GM12878 (cell line): Measurements from ENCODE around the gene INTS13. TPM values are rescaled to one million over a fixed set of nuclear protein-coding genes. Genes with fewer than 3 reads are reported as not detected.

Source experiments
- ATF7 ChIP-seq: fragments of 450-650 bp; IDR thresholded peaks from 2 replicates; pipeline ENCODE4 v1.6.1; 2016; ENCODE audit warnings: low read depth, mild to moderate bottlenecking
- GATAD2B ChIP-seq: fragments of 450-650 bp; conservative IDR thresholded peaks from 2 replicates; pipeline ENCODE4 v1.6.1; 2017; ENCODE audit warnings: low read depth, mild to moderate bottlenecking, moderate library complexity
- IKZF2 ChIP-seq, 2 experiments: fragments of 450-650 bp; IDR thresholded peaks; 2 replicates each; pipeline ENCODE4 v1.6.1; 2017; ENCODE audit warnings: mild to moderate bottlenecking in 2 of 2, moderate library complexity in 2 of 2
- IRF4 ChIP-seq: IDR thresholded peaks from 2 replicates; pipeline ENCODE4 v1.6.1; 2011; ENCODE audit warnings: low read depth, low read length
- KLF5 ChIP-seq: fragments of 450-650 bp; IDR thresholded peaks from 2 replicates; pipeline ENCODE4 v1.6.1; 2014; ENCODE audit warnings: mild to moderate bottlenecking; ENCODE audit not compliant: partially characterized antibody
- LARP7 ChIP-seq: fragments of 450-650 bp; IDR thresholded peaks from 2 replicates; pipeline ENCODE4 v1.6.1; 2017; ENCODE audit warnings: mild to moderate bottlenecking
- RBBP5 ChIP-seq: fragments of 200-600 bp; sonication (generic); conservative IDR thresholded peaks from 2 replicates; pipeline ENCODE4 v1.6.1; 2016
- TCF3 ChIP-seq: IDR thresholded peaks from 2 replicates; pipeline ENCODE4 v1.6.1; 2012; ENCODE audit warnings: low read depth, mild to moderate bottlenecking, low read length, borderline replicate concordance; ENCODE audit not compliant: insufficient read depth
- polyA plus RNA-seq, 11 experiments: library from polyadenylated mRNA; depleted of rRNA in 4 of 11; unstranded in 6 of 11; stranded (reverse) in 5 of 11; fragments of >200 nt; fragmentation: Nextera tagmentation in 4 of 11; fragmentation: Illumina TruSeq in 1 of 11; extraction: Ambion mirVana in 4 of 11; extraction: Trizol in 1 of 11; gene quantifications; 1 replicate in 1 of 11; 2 replicates in 10 of 11; pipeline versions ENCODE4 v1.2.1 to v1.2.3, GENCODE V29; 2011 to 2016; ENCODE audit warnings: inconsistent platforms in 2 of 11, missing spikeins in 2 of 11, low read depth in 1 of 11
- total RNA-seq, 4 experiments: library from RNA; depleted of rRNA in 3 of 4; stranded (reverse); fragments of >200 nt in 3 of 4; fragmentation: Illumina TruSeq in 1 of 4; extraction: Trizol in 1 of 4; gene quantifications; 2 replicates each; pipeline versions ENCODE4 v1.2.1 to v1.2.3, GENCODE V29; 2013 to 2021
- TF ChIP-seq, protein P1 (sequence below): fragments of 450-650 bp; IDR thresholded peaks from 2 replicates; pipeline ENCODE4 v1.6.1; 2016; ENCODE audit warnings: mild to moderate bottlenecking, moderate library complexity, borderline replicate concordance
- TF ChIP-seq, protein P2 (sequence below): IDR thresholded peaks from 2 replicates; pipeline ENCODE4 v1.6.1; 2012; ENCODE audit warnings: low read depth, low read length, improper control_type of control experiment
- TF ChIP-seq, protein P3 (sequence below): fragments of 450-650 bp; formaldehyde crosslinking; IDR thresholded peaks from 2 replicates; pipeline ENCODE4 v1.4.0; 2022; ENCODE audit warnings: mild to moderate bottlenecking, moderate library complexity
- TF ChIP-seq, protein P4 (sequence below): IDR thresholded peaks from 2 replicates; pipeline ENCODE4 v1.6.1; 2012; ENCODE audit warnings: improper control_type of control experiment, low read depth, low read length; ENCODE audit not compliant: insufficient replicate concordance

INTS13 gene
- total and polyA plus RNA-seq, 10 of the 15 experiments (the other 5 are each of a cell fraction or from before 2014, with no cell fraction given), result 33.4 to 72.0 (median 59.9) TPM

DNA sequence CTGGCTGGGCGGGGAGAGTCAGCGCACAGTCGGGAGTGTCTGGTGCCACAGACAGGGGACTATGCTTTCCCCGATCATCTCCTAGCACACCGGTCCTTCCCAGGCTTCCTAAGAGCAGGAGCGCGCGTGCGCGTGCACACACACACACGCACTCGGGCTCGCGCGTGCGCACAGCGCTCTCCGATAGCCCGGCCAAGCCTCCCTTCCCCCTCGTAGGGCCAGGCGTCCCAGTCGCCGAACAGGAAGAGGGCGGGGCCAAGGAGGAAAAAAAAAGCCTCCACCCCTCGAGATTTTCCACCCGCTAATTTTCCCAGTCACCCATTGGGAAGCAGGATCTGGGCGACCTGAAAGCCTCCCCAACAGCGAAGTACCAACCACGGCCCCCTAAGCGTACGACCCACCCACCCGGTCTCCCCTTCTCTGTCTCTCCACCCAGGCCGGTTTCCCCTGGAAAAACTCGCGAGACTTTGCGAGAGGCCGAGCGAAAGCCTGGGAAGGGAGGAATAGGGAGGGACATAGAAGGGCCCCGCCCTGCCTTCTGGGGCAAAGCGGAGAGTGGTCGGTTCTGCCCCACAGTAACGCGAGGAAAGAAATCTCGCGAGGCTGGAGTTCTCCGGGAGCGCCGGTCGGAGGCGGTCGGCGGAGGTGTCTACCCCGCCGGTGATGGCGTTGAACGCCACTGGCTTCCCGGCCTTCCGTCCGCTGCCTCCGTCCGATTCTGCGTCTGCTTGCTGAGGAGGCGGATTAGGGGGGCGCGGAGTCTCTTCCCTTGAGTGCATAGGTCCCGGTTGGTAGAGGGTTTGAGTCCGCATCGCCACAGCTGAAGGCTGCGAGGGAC, at the start of gene INTS13, which contains the start of gene FGFR1OP2 (continued):
- TF ChIP-seq, protein P1, sequence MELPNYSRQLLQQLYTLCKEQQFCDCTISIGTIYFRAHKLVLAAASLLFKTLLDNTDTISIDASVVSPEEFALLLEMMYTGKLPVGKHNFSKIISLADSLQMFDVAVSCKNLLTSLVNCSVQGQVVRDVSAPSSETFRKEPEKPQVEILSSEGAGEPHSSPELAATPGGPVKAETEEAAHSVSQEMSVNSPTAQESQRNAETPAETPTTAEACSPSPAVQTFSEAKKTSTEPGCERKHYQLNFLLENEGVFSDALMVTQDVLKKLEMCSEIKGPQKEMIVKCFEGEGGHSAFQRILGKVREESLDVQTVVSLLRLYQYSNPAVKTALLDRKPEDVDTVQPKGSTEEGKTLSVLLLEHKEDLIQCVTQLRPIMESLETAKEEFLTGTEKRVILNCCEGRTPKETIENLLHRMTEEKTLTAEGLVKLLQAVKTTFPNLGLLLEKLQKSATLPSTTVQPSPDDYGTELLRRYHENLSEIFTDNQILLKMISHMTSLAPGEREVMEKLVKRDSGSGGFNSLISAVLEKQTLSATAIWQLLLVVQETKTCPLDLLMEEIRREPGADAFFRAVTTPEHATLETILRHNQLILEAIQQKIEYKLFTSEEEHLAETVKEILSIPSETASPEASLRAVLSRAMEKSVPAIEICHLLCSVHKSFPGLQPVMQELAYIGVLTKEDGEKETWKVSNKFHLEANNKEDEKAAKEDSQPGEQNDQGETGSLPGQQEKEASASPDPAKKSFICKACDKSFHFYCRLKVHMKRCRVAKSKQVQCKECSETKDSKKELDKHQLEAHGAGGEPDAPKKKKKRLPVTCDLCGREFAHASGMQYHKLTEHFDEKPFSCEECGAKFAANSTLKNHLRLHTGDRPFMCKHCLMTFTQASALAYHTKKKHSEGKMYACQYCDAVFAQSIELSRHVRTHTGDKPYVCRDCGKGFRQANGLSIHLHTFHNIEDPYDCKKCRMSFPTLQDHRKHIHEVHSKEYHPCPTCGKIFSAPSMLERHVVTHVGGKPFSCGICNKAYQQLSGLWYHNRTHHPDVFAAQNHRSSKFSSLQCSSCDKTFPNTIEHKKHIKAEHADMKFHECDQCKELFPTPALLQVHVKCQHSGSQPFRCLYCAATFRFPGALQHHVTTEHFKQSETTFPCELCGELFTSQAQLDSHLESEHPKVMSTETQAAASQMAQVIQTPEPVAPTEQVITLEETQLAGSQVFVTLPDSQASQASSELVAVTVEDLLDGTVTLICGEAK, result no peak; the same call in 1 of the 2 replicates
- TF ChIP-seq, protein P2, sequence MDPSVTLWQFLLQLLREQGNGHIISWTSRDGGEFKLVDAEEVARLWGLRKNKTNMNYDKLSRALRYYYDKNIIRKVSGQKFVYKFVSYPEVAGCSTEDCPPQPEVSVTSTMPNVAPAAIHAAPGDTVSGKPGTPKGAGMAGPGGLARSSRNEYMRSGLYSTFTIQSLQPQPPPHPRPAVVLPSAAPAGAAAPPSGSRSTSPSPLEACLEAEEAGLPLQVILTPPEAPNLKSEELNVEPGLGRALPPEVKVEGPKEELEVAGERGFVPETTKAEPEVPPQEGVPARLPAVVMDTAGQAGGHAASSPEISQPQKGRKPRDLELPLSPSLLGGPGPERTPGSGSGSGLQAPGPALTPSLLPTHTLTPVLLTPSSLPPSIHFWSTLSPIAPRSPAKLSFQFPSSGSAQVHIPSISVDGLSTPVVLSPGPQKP, result 0 out of 2 replicates have a peak, but pooled peaks have one; percentile 31
- TF ChIP-seq, protein P3, sequence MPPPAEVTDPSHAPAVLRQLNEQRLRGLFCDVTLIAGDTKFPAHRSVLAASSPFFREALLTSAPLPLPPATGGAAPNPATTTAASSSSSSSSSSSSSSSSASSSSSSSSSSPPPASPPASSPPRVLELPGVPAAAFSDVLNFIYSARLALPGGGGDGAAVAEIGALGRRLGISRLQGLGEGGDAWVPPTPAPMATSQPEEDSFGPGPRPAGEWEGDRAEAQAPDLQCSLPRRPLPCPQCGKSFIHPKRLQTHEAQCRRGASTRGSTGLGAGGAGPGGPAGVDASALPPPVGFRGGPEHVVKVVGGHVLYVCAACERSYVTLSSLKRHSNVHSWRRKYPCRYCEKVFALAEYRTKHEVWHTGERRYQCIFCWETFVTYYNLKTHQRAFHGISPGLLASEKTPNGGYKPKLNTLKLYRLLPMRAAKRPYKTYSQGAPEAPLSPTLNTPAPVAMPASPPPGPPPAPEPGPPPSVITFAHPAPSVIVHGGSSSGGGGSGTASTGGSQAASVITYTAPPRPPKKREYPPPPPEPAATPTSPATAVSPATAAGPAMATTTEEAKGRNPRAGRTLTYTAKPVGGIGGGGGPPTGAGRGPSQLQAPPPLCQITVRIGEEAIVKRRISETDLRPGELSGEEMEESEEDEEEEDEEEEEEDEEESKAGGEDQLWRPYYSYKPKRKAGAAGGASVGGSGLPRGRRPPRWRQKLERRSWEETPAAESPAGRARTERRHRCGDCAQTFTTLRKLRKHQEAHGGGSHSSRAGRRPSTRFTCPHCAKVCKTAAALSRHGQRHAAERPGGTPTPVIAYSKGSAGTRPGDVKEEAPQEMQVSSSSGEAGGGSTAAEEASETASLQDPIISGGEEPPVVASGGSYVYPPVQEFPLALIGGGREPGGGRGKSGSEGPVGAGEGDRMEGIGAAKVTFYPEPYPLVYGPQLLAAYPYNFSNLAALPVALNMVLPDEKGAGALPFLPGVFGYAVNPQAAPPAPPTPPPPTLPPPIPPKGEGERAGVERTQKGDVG, result no peak
- TF ChIP-seq RBBP5, result no peak; the same call in 1 of the 2 replicates
- 0 out of 2 replicates have a peak, but pooled peaks have one; percentile 41 for TF ChIP-seq LARP7
- TF ChIP-seq IRF4, result no peak
- TF ChIP-seq, protein P4, sequence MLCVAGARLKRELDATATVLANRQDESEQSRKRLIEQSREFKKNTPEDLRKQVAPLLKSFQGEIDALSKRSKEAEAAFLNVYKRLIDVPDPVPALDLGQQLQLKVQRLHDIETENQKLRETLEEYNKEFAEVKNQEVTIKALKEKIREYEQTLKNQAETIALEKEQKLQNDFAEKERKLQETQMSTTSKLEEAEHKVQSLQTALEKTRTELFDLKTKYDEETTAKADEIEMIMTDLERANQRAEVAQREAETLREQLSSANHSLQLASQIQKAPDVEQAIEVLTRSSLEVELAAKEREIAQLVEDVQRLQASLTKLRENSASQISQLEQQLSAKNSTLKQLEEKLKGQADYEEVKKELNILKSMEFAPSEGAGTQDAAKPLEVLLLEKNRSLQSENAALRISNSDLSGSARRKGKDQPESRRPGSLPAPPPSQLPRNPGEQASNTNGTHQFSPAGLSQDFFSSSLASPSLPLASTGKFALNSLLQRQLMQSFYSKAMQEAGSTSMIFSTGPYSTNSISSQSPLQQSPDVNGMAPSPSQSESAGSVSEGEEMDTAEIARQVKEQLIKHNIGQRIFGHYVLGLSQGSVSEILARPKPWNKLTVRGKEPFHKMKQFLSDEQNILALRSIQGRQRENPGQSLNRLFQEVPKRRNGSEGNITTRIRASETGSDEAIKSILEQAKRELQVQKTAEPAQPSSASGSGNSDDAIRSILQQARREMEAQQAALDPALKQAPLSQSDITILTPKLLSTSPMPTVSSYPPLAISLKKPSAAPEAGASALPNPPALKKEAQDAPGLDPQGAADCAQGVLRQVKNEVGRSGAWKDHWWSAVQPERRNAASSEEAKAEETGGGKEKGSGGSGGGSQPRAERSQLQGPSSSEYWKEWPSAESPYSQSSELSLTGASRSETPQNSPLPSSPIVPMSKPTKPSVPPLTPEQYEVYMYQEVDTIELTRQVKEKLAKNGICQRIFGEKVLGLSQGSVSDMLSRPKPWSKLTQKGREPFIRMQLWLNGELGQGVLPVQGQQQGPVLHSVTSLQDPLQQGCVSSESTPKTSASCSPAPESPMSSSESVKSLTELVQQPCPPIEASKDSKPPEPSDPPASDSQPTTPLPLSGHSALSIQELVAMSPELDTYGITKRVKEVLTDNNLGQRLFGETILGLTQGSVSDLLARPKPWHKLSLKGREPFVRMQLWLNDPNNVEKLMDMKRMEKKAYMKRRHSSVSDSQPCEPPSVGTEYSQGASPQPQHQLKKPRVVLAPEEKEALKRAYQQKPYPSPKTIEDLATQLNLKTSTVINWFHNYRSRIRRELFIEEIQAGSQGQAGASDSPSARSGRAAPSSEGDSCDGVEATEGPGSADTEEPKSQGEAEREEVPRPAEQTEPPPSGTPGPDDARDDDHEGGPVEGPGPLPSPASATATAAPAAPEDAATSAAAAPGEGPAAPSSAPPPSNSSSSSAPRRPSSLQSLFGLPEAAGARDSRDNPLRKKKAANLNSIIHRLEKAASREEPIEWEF, result no peak
- no peak for TF ChIP-seq ATF7
- no peak; the same call in 1 of the 2 replicates for TF ChIP-seq TCF3
- TF ChIP-seq IKZF2 (IDR thresholded peaks at IDR 0.05), result peak; percentile 98 to 99
- TF ChIP-seq GATAD2B, result peak; percentile 69
- no peak for TF ChIP-seq KLF5
